BE2C (cell line): ENCODE results near the gene LEFTY2. TPM values are rescaled to one million over a fixed set of nuclear protein-coding genes. Genes with fewer than 3 reads are reported as not detected.

Experiments
- DNase-seq: peaks from one replicate; pipeline ENCODE4 v3.0.0-alpha.2; 2020
- H3K27me3 ChIP-seq: fragments of 250-450 bp; sonication (Bioruptor Pico); 2 replicates; pipeline ENCODE4 v1.5.1; 2020; ENCODE audit warnings: mild to moderate bottlenecking
- H3K36me3 ChIP-seq: fragments of 250-450 bp; sonication (Bioruptor Pico); 2 replicates; pipeline ENCODE4 v1.5.1; 2020; ENCODE audit warnings: mild to moderate bottlenecking
- H3K4me1 ChIP-seq: fragments of 250-450 bp; sonication (Bioruptor Pico); 2 replicates; pipeline ENCODE4 v1.5.1; 2020
- H3K4me3 ChIP-seq: 2 replicates; pipeline ENCODE4 v1.5.1; 2011; ENCODE audit warnings: low read depth, low read length
- H3K9me3 ChIP-seq: fragments of 250-450 bp; sonication (Bioruptor Pico); 2 replicates; pipeline ENCODE4 v1.5.1; 2020
- polyA plus RNA-seq: library from polyadenylated mRNA; unstranded; fragments of >200 nt; gene quantifications from one replicate; pipeline ENCODE4 v1.2.1, GENCODE V29; 2012; ENCODE audit warnings: low read depth, missing spikeins; ENCODE audit not compliant: insufficient read length, insufficient read depth
- TF ChIP-seq, protein P1 (sequence below): IDR thresholded peaks from 2 replicates; pipeline ENCODE4 v1.5.1; 2012; ENCODE audit warnings: mild to moderate bottlenecking, low read depth, low read length

LEFTY2 gene, protein sequence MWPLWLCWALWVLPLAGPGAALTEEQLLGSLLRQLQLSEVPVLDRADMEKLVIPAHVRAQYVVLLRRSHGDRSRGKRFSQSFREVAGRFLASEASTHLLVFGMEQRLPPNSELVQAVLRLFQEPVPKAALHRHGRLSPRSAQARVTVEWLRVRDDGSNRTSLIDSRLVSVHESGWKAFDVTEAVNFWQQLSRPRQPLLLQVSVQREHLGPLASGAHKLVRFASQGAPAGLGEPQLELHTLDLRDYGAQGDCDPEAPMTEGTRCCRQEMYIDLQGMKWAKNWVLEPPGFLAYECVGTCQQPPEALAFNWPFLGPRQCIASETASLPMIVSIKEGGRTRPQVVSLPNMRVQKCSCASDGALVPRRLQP
- polyA plus RNA-seq = not detected

DNA sequence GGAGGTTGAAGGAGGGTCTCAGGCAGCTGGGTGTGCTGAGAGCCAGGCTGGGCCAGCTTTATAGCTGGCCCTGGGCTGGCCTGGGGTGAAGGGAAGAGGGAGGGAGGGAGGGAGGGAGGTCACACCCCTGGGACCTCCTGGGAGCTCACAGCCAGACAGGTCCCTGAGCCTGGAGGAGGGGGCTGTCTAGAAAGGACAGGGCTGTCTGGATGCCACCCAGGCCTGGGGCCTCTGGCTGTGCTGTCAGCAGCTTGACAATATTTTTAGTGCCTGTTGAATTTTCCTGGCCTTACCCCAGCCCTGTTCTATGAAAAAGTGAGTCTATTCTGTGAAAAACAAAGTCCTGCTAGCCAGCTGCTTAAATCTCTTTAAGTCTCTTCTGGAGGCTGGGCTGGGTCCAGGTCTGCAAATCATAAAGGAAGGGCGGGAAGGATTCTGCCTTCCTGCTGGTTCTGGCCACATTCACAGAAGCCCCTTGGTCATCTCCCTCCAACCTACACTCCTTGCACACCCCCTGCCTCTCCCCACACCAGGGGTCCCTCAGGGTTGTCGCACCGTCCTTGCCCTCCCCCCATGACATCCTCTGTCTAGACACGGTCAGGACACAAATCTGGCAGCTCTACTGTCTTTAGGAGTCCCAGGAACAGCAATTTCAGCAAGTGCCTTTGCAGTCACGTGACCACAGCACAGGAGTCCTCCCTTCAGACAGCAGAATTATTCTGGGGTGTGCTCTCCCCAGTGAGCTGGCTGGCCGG is at the start of gene LEFTY2:
Gene LEFTY2, minus strand, starts transcription at position 34 of the 755 bp plus-strand sequence. CDS start 80 bp downstream, outside the sequence.
- Histone ChIP-seq H3K4me1 (no peaks in the 10 kb centered on the region), H3K4me3 (no peak within 1 kb of the TSS), H3K27me3 (no peaks in the 10 kb centered on the region), H3K9me3 (no peaks in the 10 kb centered on the region), H3K36me3 (no peaks in the 10 kb centered on the region)
- TF ChIP-seq, protein P1, sequence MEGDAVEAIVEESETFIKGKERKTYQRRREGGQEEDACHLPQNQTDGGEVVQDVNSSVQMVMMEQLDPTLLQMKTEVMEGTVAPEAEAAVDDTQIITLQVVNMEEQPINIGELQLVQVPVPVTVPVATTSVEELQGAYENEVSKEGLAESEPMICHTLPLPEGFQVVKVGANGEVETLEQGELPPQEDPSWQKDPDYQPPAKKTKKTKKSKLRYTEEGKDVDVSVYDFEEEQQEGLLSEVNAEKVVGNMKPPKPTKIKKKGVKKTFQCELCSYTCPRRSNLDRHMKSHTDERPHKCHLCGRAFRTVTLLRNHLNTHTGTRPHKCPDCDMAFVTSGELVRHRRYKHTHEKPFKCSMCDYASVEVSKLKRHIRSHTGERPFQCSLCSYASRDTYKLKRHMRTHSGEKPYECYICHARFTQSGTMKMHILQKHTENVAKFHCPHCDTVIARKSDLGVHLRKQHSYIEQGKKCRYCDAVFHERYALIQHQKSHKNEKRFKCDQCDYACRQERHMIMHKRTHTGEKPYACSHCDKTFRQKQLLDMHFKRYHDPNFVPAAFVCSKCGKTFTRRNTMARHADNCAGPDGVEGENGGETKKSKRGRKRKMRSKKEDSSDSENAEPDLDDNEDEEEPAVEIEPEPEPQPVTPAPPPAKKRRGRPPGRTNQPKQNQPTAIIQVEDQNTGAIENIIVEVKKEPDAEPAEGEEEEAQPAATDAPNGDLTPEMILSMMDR = no peak
- no peak for DNase-seq

DNA sequence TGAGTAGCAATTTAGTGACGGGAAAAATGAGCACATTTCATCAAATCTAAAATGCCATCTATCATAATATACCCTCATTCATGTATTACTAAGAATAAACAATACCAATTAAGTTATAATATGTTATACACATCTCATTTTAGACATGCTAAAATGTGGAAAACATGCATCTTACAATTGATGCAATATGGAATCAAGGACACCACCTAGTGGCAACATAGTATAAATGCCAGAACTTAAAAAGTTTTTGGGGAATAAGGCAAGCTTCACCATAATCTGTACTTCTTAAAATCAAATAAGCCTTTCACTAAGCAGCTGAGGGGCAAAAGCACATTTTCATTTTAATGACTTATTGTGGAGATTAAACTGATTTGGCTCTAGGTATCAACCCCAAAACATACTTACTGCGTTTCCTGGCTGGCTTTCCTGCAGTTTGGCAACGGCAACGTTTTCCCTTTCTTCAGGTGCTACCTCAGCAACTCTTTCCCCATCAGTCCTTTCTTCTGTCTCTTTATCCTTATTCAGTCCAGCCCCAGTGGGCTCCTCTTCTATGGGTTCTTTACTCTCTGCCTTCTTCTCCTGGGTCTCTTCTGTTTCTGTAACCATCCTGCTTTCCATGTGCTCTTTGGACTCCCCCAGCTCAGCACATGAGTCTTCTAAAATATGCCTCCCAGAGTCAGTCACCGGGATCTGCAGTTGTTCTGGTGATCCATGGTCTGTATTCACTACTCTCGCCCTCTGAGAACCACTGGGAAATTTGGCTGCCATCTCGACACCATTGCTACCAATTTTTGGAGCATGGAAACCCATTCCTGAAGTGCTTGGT is 46.7 kb upstream of the LEFTY2 start:
- H3K27me3 ChIP-seq = no peaks in the 10 kb centered on the region
- peaks cover 81% of the 10 kb centered on the region for H3K36me3 ChIP-seq
- TF ChIP-seq, protein P1 = peak; percentile 72
- H3K9me3 ChIP-seq = no peaks in the 10 kb centered on the region
- H3K4me3 ChIP-seq = no peak overlapping the region
- no peaks in the 10 kb centered on the region for H3K4me1 ChIP-seq
- DNase-seq = no peak

DNA sequence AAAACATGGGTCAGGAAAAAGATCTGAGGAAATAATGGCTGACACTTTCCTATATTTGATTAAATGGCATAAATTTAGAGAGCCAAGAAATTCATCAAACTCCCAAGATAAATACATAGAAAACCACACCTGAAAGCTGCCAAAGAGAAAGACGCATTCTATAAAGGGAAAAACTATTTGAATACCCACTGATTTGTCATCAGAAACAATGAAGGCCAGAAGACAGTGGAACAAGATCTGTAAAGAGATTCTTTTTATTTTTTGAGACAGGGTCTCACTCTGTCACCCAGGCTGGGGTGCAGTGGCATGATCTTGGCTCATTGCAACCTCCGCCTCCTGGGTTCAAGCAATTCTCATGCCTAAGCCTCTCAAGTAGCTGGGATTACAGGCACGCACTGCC is 40.7 kb upstream of the LEFTY2 start:
- Histone ChIP-seq H3K4me1 (no peaks in the 10 kb centered on the region), H3K9me3 (no peaks in the 10 kb centered on the region), H3K36me3 (peaks cover 62% of the 10 kb centered on the region), H3K27me3 (no peaks in the 10 kb centered on the region), H3K4me3 (no peak overlapping the region)
- TF ChIP-seq, protein P1 = no peak
- no peak for DNase-seq

DNA sequence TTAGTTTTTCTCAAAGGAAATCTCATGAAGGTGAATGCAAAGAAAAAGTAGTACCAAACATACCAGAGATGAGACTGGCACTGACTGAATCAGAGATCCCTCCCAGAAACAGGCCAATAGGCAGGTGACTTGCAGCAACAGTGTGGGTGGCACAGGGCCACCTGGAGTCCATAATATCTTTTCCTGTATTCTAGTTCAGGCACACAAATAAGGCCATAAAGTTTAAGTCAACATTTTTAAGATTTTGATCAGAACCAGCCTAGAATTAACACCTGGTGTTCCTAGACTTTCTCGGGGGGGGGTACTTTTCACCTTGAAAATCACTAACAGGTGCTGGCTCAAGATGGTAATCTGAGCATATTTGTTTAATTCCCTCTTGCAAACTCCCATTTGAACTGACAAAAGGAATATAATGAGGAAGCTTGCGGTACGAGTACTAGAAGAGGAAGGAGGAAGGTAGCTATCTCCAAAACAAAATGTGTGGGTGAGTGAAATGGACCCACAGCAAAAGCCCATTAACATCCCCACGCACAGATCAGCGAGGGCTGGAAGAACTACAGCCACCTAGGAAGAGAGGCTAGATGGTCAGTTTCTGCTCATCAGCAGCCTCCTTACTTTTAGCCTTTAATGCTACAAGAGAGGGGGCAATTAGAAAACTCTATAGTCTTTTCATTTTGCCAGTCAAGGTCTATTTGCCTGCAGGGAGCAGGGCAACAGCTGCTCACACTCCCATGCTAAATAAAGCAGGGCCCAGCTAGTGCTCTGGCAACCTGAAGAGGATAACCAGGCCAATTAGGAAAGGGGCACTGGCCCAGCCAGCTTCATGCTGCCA is 39.2 kb upstream of the LEFTY2 start:
- DNase-seq = no peak
- TF ChIP-seq, protein P1 = no peak
- H3K4me3 ChIP-seq = no peak overlapping the region
- H3K9me3 ChIP-seq = no peaks in the 10 kb centered on the region
- H3K4me1 ChIP-seq = no peaks in the 10 kb centered on the region
- no peaks in the 10 kb centered on the region for H3K27me3 ChIP-seq
- H3K36me3 ChIP-seq = peaks cover 48% of the 10 kb centered on the region

DNA sequence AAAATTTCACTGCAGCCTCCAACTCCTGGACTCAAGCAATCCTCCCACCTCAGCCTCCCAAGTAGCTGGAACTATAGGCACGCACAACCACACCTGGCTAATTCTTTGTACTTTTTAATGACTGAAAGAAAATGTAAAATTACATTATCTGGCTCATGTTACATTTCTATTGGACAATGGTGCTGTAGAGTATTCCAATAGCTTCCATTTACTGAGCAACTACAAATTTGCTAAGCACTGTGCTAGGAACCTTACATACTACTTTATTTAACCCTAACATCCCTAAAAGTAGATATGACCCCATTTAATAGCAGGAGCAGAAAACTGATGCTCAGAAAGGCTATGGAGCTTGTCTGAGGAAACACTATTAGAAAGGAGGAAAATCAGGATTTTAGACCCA is 38.4 kb upstream of the LEFTY2 start:
- Histone ChIP-seq H3K36me3 (peaks cover 42% of the 10 kb centered on the region), H3K27me3 (no peaks in the 10 kb centered on the region), H3K4me3 (no peak overlapping the region), H3K9me3 (no peaks in the 10 kb centered on the region), H3K4me1 (no peaks in the 10 kb centered on the region)
- TF ChIP-seq, protein P1 = no peak
- no peak for DNase-seq
